MG63 (cell line): ENCODE results near the gene TXNDC5. TPM values are rescaled to one million over a fixed set of nuclear protein-coding genes. Genes with fewer than 3 reads are reported as not detected.

Source experiments
- DNase-seq: peaks from one replicate; pipeline ENCODE4 v3.0.0-alpha.2; 2020
- H3K27me3 ChIP-seq: fragments of 250-450 bp; sonication (Bioruptor Pico); 2 replicates; pipeline ENCODE4 v1.5.1; 2020; ENCODE audit warnings: mild to moderate bottlenecking, moderate library complexity
- H3K36me3 ChIP-seq: fragments of 250-450 bp; sonication (Bioruptor Pico); 2 replicates; pipeline ENCODE4 v1.5.1; 2020; ENCODE audit warnings: mild to moderate bottlenecking, moderate library complexity
- H3K4me3 ChIP-seq: fragments of 250-450 bp; sonication (Bioruptor Pico); 2 replicates; pipeline ENCODE4 v1.5.1; 2020; ENCODE audit warnings: mild to moderate bottlenecking, moderate library complexity
- H3K9me3 ChIP-seq: fragments of 250-450 bp; sonication (Bioruptor Pico); 2 replicates; pipeline ENCODE4 v1.5.1; 2020; ENCODE audit warnings: mild to moderate bottlenecking, moderate library complexity
- total RNA-seq: library from RNA; depleted of rRNA; stranded (reverse); fragments of >200 nt; shearing (Covaris generic); gene quantifications from 2 replicates; pipeline ENCODE4 v1.2.3, GENCODE V29; 2014; ENCODE audit warnings: low replicate concordance; rRNA removed

The TXNDC5 gene
- total RNA-seq, 1 experiment from 2014 or later, result 442 TPM

- Histone ChIP-seq H3K36me3 (no peaks in the 10 kb centered on the region), H3K9me3 (peaks cover 12% of the 10 kb centered on the region), H3K4me3 (no peak overlapping the region), H3K27me3 (no peaks in the 10 kb centered on the region)
- DNase-seq, result peak; percentile 4
Observed at GRCh38 chr6:7846966-7847818, 63.4 kb downstream of the TXNDC5 start.

GRCh38 chr6:7841781-7842468, 68.7 kb downstream of the TXNDC5 start:
- DNase-seq, result no peak
- Histone ChIP-seq H3K27me3 (no peaks in the 10 kb centered on the region), H3K36me3 (no peaks in the 10 kb centered on the region), H3K4me3 (no peak overlapping the region), H3K9me3 (peaks cover 2% of the 10 kb centered on the region; the same call in 1 of the 2 replicates)

GRCh38 chr6:7836371-7837026, 74.1 kb downstream of the TXNDC5 start:
- H3K4me3 ChIP-seq, result no peak overlapping the region
- no peak for DNase-seq
- no peaks in the 10 kb centered on the region for H3K36me3 ChIP-seq
- H3K9me3 ChIP-seq, result no peaks in the 10 kb centered on the region
- no peaks in the 10 kb centered on the region for H3K27me3 ChIP-seq

- Histone ChIP-seq H3K9me3 (no peaks in the 10 kb centered on the region), H3K36me3 (no peaks in the 10 kb centered on the region), H3K27me3 (no peaks in the 10 kb centered on the region), H3K4me3 (no peak overlapping the region)
- no peak for DNase-seq
Observed at GRCh38 chr6:7833751-7834070, 76.9 kb downstream of the TXNDC5 start.

GRCh38 chr6:7832904-7833750, 77.5 kb downstream of the TXNDC5 start:
- Histone ChIP-seq H3K36me3 (no peaks in the 10 kb centered on the region), H3K4me3 (no peak overlapping the region), H3K27me3 (no peaks in the 10 kb centered on the region), H3K9me3 (no peaks in the 10 kb centered on the region)
- DNase-seq, result no peak

Other genes with a start within 250 kb of the TXNDC5 start
- gene BMP6, start 184.7 kb downstream of the TXNDC5 start, total RNA-seq, result 0.74 and 0.82 TPM in 2 replicates
- 6.2 and 11.1 TPM in 2 replicates for gene BLOC1S5, start 153.6 kb upstream of the TXNDC5 start, total RNA-seq
- gene EEF1E1, start 191.8 kb upstream of the TXNDC5 start, total RNA-seq, result 142 and 179 TPM in 2 replicates